Nephron progenitor cell (in vitro differentiated cells): Measurements from ENCODE around the gene SLC4A2.

Source experiments
- DNase-seq: peaks from one replicate; pipeline ENCODE4 v3.0.0; 2021
- H3K27ac Mint-ChIP-seq: 2 replicates; pipeline ENCODE4 v1.8.0; 2021; ENCODE audit warnings: mild to moderate bottlenecking, moderate library complexity, mixed read lengths
- H3K27me3 Mint-ChIP-seq: 2 replicates; pipeline ENCODE4 v1.8.0; 2021; ENCODE audit warnings: mild to moderate bottlenecking, low read depth, mixed read lengths; ENCODE audit not compliant: poor library complexity
- H3K36me3 Mint-ChIP-seq: 2 replicates; pipeline ENCODE4 v1.8.0; 2021; ENCODE audit warnings: low read depth, mixed read lengths
- H3K4me1 Mint-ChIP-seq: 2 replicates; pipeline ENCODE4 v1.8.0; 2021; ENCODE audit warnings: mixed read lengths
- H3K4me3 Mint-ChIP-seq: 2 replicates; pipeline ENCODE4 v1.8.0; 2021; ENCODE audit warnings: mild to moderate bottlenecking, moderate library complexity, mixed read lengths
- H3K9me3 Mint-ChIP-seq: 2 replicates; pipeline ENCODE4 v1.8.0; 2021; ENCODE audit warnings: mild to moderate bottlenecking, moderate library complexity, mixed read lengths
- CTCF ChIP-seq: fragments of 200-600 bp; sonication (generic); IDR thresholded peaks from 2 replicates; pipeline ENCODE4 v1.5.0; 2021; ENCODE audit warnings: antibody characterized with exemption

SLC4A2 gene

GRCh38 chr7:151053096-151053495 lies 6.3 kb upstream of the SLC4A2 start:
- H3K4me3 Mint-ChIP-seq: no peak overlapping the region
- TF ChIP-seq CTCF: no peak
- H3K4me1 Mint-ChIP-seq: peaks cover 24% of the 10 kb centered on the region
- no peaks in the 10 kb centered on the region for H3K9me3 Mint-ChIP-seq
- DNase-seq: no peak
- H3K27ac Mint-ChIP-seq: no peak overlapping the region
- peaks cover 63% of the 10 kb centered on the region for H3K27me3 Mint-ChIP-seq
- H3K36me3 Mint-ChIP-seq: no peaks in the 10 kb centered on the region

GRCh38 chr7:151053751-151054150 lies 5.6 kb upstream of the SLC4A2 start:
- TF ChIP-seq CTCF: no peak
- no peaks in the 10 kb centered on the region for H3K36me3 Mint-ChIP-seq
- no peak for DNase-seq
- H3K4me1 Mint-ChIP-seq: peaks cover 23% of the 10 kb centered on the region
- peaks cover 62% of the 10 kb centered on the region for H3K27me3 Mint-ChIP-seq
- H3K9me3 Mint-ChIP-seq: no peaks in the 10 kb centered on the region
- no peak overlapping the region for H3K27ac Mint-ChIP-seq
- H3K4me3 Mint-ChIP-seq: no peak overlapping the region

GRCh38 chr7:151056283-151056665 lies 3.1 kb upstream of the SLC4A2 start:
- peaks cover 44% of the 10 kb centered on the region for H3K27me3 Mint-ChIP-seq
- H3K9me3 Mint-ChIP-seq: no peaks in the 10 kb centered on the region
- H3K27ac Mint-ChIP-seq: no peak overlapping the region
- peaks cover 39% of the 10 kb centered on the region for H3K4me1 Mint-ChIP-seq
- no peak for TF ChIP-seq CTCF
- no peak for DNase-seq
- no peaks in the 10 kb centered on the region for H3K36me3 Mint-ChIP-seq
- H3K4me3 Mint-ChIP-seq: peak overlapping the region; percentile 92

- peaks cover 42% of the 10 kb centered on the region for H3K27me3 Mint-ChIP-seq
- H3K4me1 Mint-ChIP-seq: peaks cover 45% of the 10 kb centered on the region
- peak; percentile 46 for DNase-seq
- peak overlapping the region; percentile 30 for H3K27ac Mint-ChIP-seq
- H3K36me3 Mint-ChIP-seq: no peaks in the 10 kb centered on the region
- peak overlapping the region; percentile 92 for H3K4me3 Mint-ChIP-seq
- no peak for TF ChIP-seq CTCF
- no peaks in the 10 kb centered on the region for H3K9me3 Mint-ChIP-seq
Measured at GRCh38 chr7:151056666-151057505, 2.5 kb upstream of the SLC4A2 start.

GRCh38 chr7:151057506-151057988 lies 1.8 kb upstream of the SLC4A2 start, which contains the start of gene CDK5:
TSS of gene CDK5 (minus strand) at chr7:151057897. CDS start at chr7:151057848, 49 bp downstream.
- Mint-ChIP-seq H3K36me3 (no peaks in the 10 kb centered on the region), H3K4me1 (peaks cover 49% of the 10 kb centered on the region), H3K4me3 (peak within 1 kb of the TSS; percentile 92), H3K27ac (peak within 1 kb of the TSS; percentile 77), H3K9me3 (no peaks in the 10 kb centered on the region), H3K27me3 (peaks cover 36% of the 10 kb centered on the region)
- no peak for DNase-seq
- TF ChIP-seq CTCF: no peak
